WTC11 (cell line): ENCODE measurements around the gene TMEM121. TPM values are rescaled to one million over a fixed set of nuclear protein-coding genes. Genes with fewer than 3 reads are reported as not detected.

Experiments used
- ATAC-seq: fragments of 200-7000 bp; cut with Tn5 transposase; 2 replicates; pipeline ENCODE4 v1.10.0; 2021; ENCODE audit warnings: mild to moderate bottlenecking, moderate library complexity
- CTCF ChIA-PET: fragments of 300-600 bp; sonication (Branson Sonifier 250); formaldehyde crosslinking; loops from one replicate; lab custom pipeline; 2021; ENCODE audit warnings: antibody characterized with exemption; lab: Charles Lee
- POLR2A ChIA-PET: fragments of 350-600 bp; sonication (Branson Sonifier 250); formaldehyde crosslinking; loops from one replicate; lab custom pipeline; 2021; ENCODE audit warnings: antibody characterized with exemption; lab: Charles Lee
- DNase-seq: peaks from one replicate; pipeline ENCODE4 v3.0.0; 2021; ENCODE audit warnings: low spot score
- H3K27ac Mint-ChIP-seq: 2 replicates; pipeline ENCODE4 v1.8.0; 2021; ENCODE audit warnings: mixed read lengths
- H3K27me3 Mint-ChIP-seq: 2 replicates; pipeline ENCODE4 v1.8.0; 2021; ENCODE audit warnings: low read depth, mild to moderate bottlenecking, moderate library complexity, mixed read lengths
- H3K36me3 Mint-ChIP-seq: 2 replicates; pipeline ENCODE4 v1.8.0; 2021; ENCODE audit warnings: mixed read lengths
- H3K4me1 Mint-ChIP-seq: 2 replicates; pipeline ENCODE4 v1.8.0; 2022; ENCODE audit warnings: mixed read lengths
- H3K4me3 Mint-ChIP-seq: 2 replicates; pipeline ENCODE4 v1.8.0; 2021; ENCODE audit warnings: mild to moderate bottlenecking, moderate library complexity, mixed read lengths
- H3K9me3 Mint-ChIP-seq: 2 replicates; pipeline ENCODE4 v1.8.0; 2021; ENCODE audit warnings: mixed read lengths
- EMX1 ChIP-seq: fragments of 250-450 bp; sonication (Bioruptor Pico); IDR thresholded peaks from 2 replicates; pipeline ENCODE4 v1.8.0; 2021; ENCODE audit warnings: mild to moderate bottlenecking
- ETV6 ChIP-seq: sonication (generic); formaldehyde crosslinking; IDR thresholded peaks from 2 replicates; pipeline ENCODE4 v1.8.1; 2022; ENCODE audit warnings: mild to moderate bottlenecking, missing genetic modification reagents
- FOXP4 ChIP-seq: sonication (generic); formaldehyde crosslinking; IDR thresholded peaks from 2 replicates; pipeline ENCODE4 v1.8.0; 2022; ENCODE audit warnings: mild to moderate bottlenecking, missing genetic modification reagents
- NFE2L1 ChIP-seq: sonication (generic); formaldehyde crosslinking; IDR thresholded peaks from 2 replicates; pipeline ENCODE4 v1.8.1; 2023; ENCODE audit warnings: missing genetic modification reagents
- OVOL2 ChIP-seq: fragments of 250-450 bp; sonication (Bioruptor Pico); IDR thresholded peaks from 2 replicates; pipeline ENCODE4 v1.9.0; 2021; ENCODE audit warnings: mild to moderate bottlenecking, borderline replicate concordance
- STAT6 ChIP-seq: sonication (generic); formaldehyde crosslinking; conservative IDR thresholded peaks from 2 replicates; pipeline ENCODE4 v1.8.1; 2023; ENCODE audit warnings: mild to moderate bottlenecking, low read depth, missing genetic modification reagents, moderate library complexity
- TEAD4 ChIP-seq: sonication (generic); formaldehyde crosslinking; IDR thresholded peaks from 2 replicates; pipeline ENCODE4 v1.8.0; 2022; ENCODE audit warnings: mild to moderate bottlenecking, missing genetic modification reagents
- ZNF219 ChIP-seq: sonication (generic); formaldehyde crosslinking; IDR thresholded peaks from 2 replicates; pipeline ENCODE4 v1.8.0; 2023; ENCODE audit warnings: missing genetic modification reagents, mild to moderate bottlenecking, borderline replicate concordance
- ZNF232 ChIP-seq: sonication (generic); formaldehyde crosslinking; IDR thresholded peaks from 2 replicates; pipeline ENCODE4 v1.8.0; 2022; ENCODE audit warnings: mild to moderate bottlenecking, missing genetic modification reagents
- ZNF671 ChIP-seq: fragments of 250-450 bp; sonication (Bioruptor Pico); IDR thresholded peaks from 2 replicates; pipeline ENCODE4 v1.8.0; 2021; ENCODE audit warnings: mild to moderate bottlenecking
- total RNA-seq: library from RNA; stranded (reverse); gene quantifications from 3 replicates; pipeline ENCODE4 v1.2.3, GENCODE V29; 2021
- TF ChIP-seq, protein P1 (sequence below): fragments of 250-450 bp; sonication (Bioruptor Pico); IDR thresholded peaks from 2 replicates; pipeline ENCODE4 v1.9.0; 2021; ENCODE audit warnings: moderate library complexity, mild to moderate bottlenecking, inconsistent platforms, borderline replicate concordance
- TF ChIP-seq, protein P2 (sequence below): sonication (generic); formaldehyde crosslinking; IDR thresholded peaks from 2 replicates; pipeline ENCODE4 v1.8.1; 2022; ENCODE audit warnings: low read depth, missing genetic modification reagents, borderline replicate concordance
- TF ChIP-seq, protein P3 (sequence below): fragments of 250-450 bp; sonication (Bioruptor Pico); IDR thresholded peaks from 2 replicates; pipeline ENCODE4 v1.9.0; 2021; ENCODE audit warnings: mild to moderate bottlenecking, borderline replicate concordance
- TF ChIP-seq, protein P4 (sequence below): sonication (generic); formaldehyde crosslinking; IDR thresholded peaks from 2 replicates; pipeline ENCODE4 v1.8.0; 2023; ENCODE audit warnings: missing genetic modification reagents
- TF ChIP-seq, protein P5 (sequence below): fragments of 250-450 bp; sonication (Bioruptor Pico); IDR thresholded peaks from 2 replicates; pipeline ENCODE4 v2.1.2; 2022; ENCODE audit warnings: mild to moderate bottlenecking, moderate library complexity

TMEM121 gene
- total RNA-seq, 1 experiment from 2014 or later = 0.81 TPM

DNA sequence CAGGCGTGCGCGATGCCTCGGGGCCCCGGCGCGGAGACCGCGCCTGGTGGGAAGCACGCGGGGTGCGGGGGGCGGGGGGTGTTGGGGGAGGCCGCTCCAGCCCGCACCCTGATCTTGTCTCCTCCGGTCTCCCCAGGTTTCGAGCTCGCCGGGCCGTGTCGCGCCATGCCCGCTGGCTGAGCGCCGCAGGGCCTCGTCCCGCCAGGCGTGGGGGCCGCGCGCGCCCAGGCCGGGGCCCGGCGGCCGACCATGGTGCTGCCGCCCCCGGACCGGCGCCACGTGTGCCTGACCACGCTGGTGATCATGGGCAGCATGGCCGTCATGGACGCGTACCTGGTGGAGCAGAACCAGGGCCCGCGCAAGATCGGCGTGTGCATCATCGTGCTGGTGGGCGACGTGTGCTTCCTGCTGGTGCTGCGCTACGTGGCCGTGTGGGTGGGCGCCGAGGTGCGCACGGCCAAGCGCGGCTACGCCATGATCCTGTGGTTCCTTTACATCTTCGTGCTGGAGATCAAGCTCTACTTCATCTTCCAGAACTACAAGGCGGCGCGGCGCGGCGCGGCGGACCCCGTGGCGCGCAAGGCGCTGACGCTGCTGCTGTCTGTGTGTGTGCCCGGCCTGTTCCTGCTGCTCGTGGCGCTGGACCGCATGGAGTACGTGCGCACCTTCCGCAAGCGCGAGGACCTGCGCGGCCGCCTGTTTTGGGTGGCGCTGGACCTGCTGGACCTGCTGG is 2.4 kb downstream of the TMEM121 start:
- ChIA-PET POLR2A (no interaction called here), CTCF (interaction anchor here (0.6 to 1.3 kb wide), 15 partner anchors 9 to 659 kb away, joined by 3 to 11 read pairs (median 3); partner anchors contain the start of gene BTBD6)
- Mint-ChIP-seq H3K4me3 (no peak overlapping the region), H3K36me3 (peaks cover 6% of the 10 kb centered on the region; the same call in 1 of the 2 replicates), H3K9me3 (peaks cover 13% of the 10 kb centered on the region), H3K27ac (no peak overlapping the region), H3K27me3 (peaks cover 50% of the 10 kb centered on the region), H3K4me1 (no peaks in the 10 kb centered on the region)
- DNase-seq (no peak), ATAC-seq (no peak; the same call in 1 of the 2 replicates)
- TF ChIP-seq OVOL2 (no peak), FOXP4 (CRISPR knock-in tag) (peak; percentile 8; the same call in 1 of the 2 replicates), ZNF232 (CRISPR knock-in tag) (no peak)
- TF ChIP-seq, protein P1, sequence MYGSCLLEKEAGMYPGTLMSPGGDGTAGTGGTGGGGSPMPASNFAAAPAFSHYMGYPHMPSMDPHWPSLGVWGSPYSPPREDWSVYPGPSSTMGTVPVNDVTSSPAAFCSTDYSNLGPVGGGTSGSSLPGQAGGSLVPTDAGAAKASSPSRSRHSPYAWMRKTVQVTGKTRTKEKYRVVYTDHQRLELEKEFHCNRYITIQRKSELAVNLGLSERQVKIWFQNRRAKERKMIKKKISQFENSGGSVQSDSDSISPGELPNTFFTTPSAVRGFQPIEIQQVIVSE = no peak

DNA sequence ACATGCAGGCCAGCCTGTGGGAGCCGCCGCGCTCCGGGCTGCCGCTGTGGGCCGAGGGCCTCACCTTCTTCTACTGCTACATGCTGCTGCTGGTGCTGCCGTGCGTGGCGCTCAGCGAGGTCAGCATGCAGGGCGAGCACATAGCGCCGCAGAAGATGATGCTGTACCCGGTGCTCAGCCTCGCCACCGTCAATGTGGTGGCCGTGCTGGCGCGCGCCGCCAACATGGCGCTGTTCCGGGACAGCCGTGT is 2.9 kb downstream of the TMEM121 start:
- Mint-ChIP-seq H3K36me3 (peaks cover 11% of the 10 kb centered on the region; the same call in 1 of the 2 replicates), H3K27me3 (peaks cover 51% of the 10 kb centered on the region), H3K9me3 (peaks cover 17% of the 10 kb centered on the region), H3K4me3 (no peak overlapping the region), H3K27ac (no peak overlapping the region), H3K4me1 (no peaks in the 10 kb centered on the region)
- CTCF ChIA-PET = no interaction called here
- DNase-seq = no peak
- ATAC-seq = no peak
- TF ChIP-seq ZNF219 (CRISPR knock-in tag) (no peak), ZNF671 (CRISPR knock-in tag) (no peak), EMX1 (CRISPR knock-in tag) (no peak), ETV6 (CRISPR knock-in tag) (no peak), TEAD4 (CRISPR knock-in tag) (no peak), NFE2L1 (CRISPR knock-in tag) (no peak), STAT6 (CRISPR knock-in tag) (no peak)
- TF ChIP-seq, protein P2, sequence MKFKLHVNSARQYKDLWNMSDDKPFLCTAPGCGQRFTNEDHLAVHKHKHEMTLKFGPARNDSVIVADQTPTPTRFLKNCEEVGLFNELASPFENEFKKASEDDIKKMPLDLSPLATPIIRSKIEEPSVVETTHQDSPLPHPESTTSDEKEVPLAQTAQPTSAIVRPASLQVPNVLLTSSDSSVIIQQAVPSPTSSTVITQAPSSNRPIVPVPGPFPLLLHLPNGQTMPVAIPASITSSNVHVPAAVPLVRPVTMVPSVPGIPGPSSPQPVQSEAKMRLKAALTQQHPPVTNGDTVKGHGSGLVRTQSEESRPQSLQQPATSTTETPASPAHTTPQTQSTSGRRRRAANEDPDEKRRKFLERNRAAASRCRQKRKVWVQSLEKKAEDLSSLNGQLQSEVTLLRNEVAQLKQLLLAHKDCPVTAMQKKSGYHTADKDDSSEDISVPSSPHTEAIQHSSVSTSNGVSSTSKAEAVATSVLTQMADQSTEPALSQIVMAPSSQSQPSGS (CRISPR knock-in tag) = no peak
- TF ChIP-seq, protein P3, sequence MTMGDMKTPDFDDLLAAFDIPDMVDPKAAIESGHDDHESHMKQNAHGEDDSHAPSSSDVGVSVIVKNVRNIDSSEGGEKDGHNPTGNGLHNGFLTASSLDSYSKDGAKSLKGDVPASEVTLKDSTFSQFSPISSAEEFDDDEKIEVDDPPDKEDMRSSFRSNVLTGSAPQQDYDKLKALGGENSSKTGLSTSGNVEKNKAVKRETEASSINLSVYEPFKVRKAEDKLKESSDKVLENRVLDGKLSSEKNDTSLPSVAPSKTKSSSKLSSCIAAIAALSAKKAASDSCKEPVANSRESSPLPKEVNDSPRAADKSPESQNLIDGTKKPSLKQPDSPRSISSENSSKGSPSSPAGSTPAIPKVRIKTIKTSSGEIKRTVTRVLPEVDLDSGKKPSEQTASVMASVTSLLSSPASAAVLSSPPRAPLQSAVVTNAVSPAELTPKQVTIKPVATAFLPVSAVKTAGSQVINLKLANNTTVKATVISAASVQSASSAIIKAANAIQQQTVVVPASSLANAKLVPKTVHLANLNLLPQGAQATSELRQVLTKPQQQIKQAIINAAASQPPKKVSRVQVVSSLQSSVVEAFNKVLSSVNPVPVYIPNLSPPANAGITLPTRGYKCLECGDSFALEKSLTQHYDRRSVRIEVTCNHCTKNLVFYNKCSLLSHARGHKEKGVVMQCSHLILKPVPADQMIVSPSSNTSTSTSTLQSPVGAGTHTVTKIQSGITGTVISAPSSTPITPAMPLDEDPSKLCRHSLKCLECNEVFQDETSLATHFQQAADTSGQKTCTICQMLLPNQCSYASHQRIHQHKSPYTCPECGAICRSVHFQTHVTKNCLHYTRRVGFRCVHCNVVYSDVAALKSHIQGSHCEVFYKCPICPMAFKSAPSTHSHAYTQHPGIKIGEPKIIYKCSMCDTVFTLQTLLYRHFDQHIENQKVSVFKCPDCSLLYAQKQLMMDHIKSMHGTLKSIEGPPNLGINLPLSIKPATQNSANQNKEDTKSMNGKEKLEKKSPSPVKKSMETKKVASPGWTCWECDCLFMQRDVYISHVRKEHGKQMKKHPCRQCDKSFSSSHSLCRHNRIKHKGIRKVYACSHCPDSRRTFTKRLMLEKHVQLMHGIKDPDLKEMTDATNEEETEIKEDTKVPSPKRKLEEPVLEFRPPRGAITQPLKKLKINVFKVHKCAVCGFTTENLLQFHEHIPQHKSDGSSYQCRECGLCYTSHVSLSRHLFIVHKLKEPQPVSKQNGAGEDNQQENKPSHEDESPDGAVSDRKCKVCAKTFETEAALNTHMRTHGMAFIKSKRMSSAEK = no peak
- TF ChIP-seq, protein P4, sequence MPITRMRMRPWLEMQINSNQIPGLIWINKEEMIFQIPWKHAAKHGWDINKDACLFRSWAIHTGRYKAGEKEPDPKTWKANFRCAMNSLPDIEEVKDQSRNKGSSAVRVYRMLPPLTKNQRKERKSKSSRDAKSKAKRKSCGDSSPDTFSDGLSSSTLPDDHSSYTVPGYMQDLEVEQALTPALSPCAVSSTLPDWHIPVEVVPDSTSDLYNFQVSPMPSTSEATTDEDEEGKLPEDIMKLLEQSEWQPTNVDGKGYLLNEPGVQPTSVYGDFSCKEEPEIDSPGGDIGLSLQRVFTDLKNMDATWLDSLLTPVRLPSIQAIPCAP (CRISPR knock-in tag) = no peak
- TF ChIP-seq, protein P5, sequence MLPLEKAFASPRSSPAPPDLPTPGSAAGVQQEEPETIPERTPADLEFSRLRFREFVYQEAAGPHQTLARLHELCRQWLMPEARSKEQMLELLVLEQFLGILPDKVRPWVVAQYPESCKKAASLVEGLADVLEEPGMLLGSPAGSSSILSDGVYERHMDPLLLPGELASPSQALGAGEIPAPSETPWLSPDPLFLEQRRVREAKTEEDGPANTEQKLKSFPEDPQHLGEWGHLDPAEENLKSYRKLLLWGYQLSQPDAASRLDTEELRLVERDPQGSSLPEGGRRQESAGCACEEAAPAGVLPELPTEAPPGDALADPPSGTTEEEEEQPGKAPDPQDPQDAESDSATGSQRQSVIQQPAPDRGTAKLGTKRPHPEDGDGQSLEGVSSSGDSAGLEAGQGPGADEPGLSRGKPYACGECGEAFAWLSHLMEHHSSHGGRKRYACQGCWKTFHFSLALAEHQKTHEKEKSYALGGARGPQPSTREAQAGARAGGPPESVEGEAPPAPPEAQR = no peak
- POLR2A ChIA-PET = no interaction called here
